Hepatocyte (in vitro differentiated cells): ENCODE data around the gene XYLT1.

Experiments used
- CTCF ChIP-seq: fragments of 200-600 bp; sonication (generic); IDR thresholded peaks from 2 replicates; pipeline ENCODE4 v1.5.1; 2016; ENCODE audit warnings: antibody characterized with exemption, mild to moderate bottlenecking; ENCODE audit not compliant: poor library complexity
- EZH2 ChIP-seq: fragments of 200-600 bp; sonication (generic); IDR thresholded peaks from 2 replicates; pipeline ENCODE4 v1.6.1; 2016; ENCODE audit warnings: antibody characterized with exemption, mild to moderate bottlenecking, borderline replicate concordance

DNA sequence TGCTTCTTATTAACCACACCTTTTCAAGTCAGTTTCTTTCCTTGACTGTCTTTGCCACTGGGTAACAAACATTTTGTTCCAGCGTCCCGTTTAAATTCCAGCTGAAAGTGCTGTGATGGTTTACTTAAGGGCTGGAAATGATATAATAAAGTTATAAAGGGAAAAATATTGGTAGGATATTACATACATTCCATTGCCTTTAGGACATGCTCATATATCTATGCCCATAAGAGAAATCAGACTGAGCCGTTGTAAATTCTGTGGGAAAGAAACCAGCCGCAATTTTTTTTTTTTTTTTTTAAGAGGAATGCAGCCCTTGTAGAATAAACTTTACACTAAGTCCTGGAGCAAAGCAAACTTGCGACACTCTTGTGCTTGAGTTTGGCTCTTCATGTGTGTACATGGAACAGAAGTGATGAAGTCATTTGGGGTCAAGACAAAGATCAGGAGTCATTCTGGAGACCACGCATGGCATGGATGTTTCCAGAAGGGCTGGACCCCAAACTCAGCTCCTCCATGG, 210.9 kb downstream of the XYLT1 start:
- no peak for TF ChIP-seq CTCF
- no peak for TF ChIP-seq EZH2
